Liver (tissue), 9 donors: ENCODE measurements around the gene GOLT1B. TPM values are rescaled to one million over a fixed set of nuclear protein-coding genes. Genes with fewer than 3 reads are reported as not detected.
A peak's percentile ranks its signal among the peaks of the same experiment; 100 is the strongest.

Experiments
- DNase-seq: peaks from one replicate; pipeline ENCODE4 v3.0.0-alpha.2; 2017; ENCODE audit warnings: low spot score
- H3K27ac ChIP-seq, 2 donors: one replicate each; pipeline ENCODE4 v1.7.0; 2013; ENCODE audit warnings: inconsistent platforms in 2 of 2, low read length in 2 of 2, control low read depth in 1 of 2, low read depth in 1 of 2, mild to moderate bottlenecking in 1 of 2
- H3K27me3 ChIP-seq, 4 donors: one replicate each; pipeline versions ENCODE4 v1.6.1 to v1.7.0; 2013; ENCODE audit warnings: low read length in 3 of 4, inconsistent platforms in 1 of 4, mild to moderate bottlenecking in 1 of 4, moderate library complexity in 1 of 4; ENCODE audit not compliant: control insufficient read depth in 4 of 4, insufficient read depth in 4 of 4
- H3K36me3 ChIP-seq, 4 donors: one replicate each; pipeline versions ENCODE4 v1.6.1 to v1.7.0; 2013; ENCODE audit warnings: low read length in 3 of 4, mild to moderate bottlenecking in 3 of 4, low read depth in 1 of 4, moderate library complexity in 1 of 4; ENCODE audit not compliant: control insufficient read depth in 4 of 4, insufficient read depth in 3 of 4
- H3K4me1 ChIP-seq, 4 donors: one replicate each; pipeline versions ENCODE4 v1.6.1 to v1.7.0; 2013; ENCODE audit warnings: low read length in 3 of 4, mild to moderate bottlenecking in 3 of 4, moderate library complexity in 1 of 4; ENCODE audit not compliant: control insufficient read depth in 4 of 4, insufficient read depth in 4 of 4
- H3K4me3 ChIP-seq, 3 donors: one replicate each; pipeline versions ENCODE4 v1.6.1 to v1.7.0; 2013; ENCODE audit warnings: low read length in 3 of 3, control low read depth in 1 of 3, low read depth in 1 of 3, mild to moderate bottlenecking in 1 of 3
- H3K9ac ChIP-seq, 2 donors: one replicate each; pipeline ENCODE4 v1.7.0; 2013; ENCODE audit warnings: low read length in 2 of 2, mild to moderate bottlenecking in 2 of 2, moderate library complexity in 2 of 2, control low read depth in 1 of 2, low read depth in 1 of 2
- H3K9me3 ChIP-seq, 4 donors: one replicate each; pipeline versions ENCODE4 v1.6.1 to v1.7.0; 2013; ENCODE audit warnings: low read length in 3 of 4; ENCODE audit not compliant: control insufficient read depth in 4 of 4
- EGR1 ChIP-seq, 2 donors: IDR thresholded peaks; 2 replicates each; pipeline ENCODE4 v1.6.1; 2016 to 2018; ENCODE audit warnings: antibody characterized with exemption in 2 of 2, low read depth in 2 of 2
- FOXA1 ChIP-seq: IDR thresholded peaks from 2 replicates; pipeline ENCODE4 v1.6.1; 2016; ENCODE audit warnings: antibody characterized with exemption
- FOXA2 ChIP-seq: IDR thresholded peaks from 2 replicates; pipeline ENCODE4 v1.6.1; 2016; ENCODE audit warnings: antibody characterized with exemption
- GABPA ChIP-seq, 2 donors: IDR thresholded peaks in 1 of 2; conservative IDR thresholded peaks in 1 of 2; 2 replicates each; pipeline ENCODE4 v1.6.1; 2016; ENCODE audit warnings: antibody characterized with exemption in 2 of 2, mild to moderate bottlenecking in 1 of 2, moderate library complexity in 1 of 2
- HNF4A ChIP-seq, 2 donors: conservative IDR thresholded peaks; 2 replicates each; pipeline ENCODE4 v1.6.1; 2016; ENCODE audit warnings: antibody characterized with exemption in 2 of 2, mild to moderate bottlenecking in 2 of 2
- HNF4G ChIP-seq: IDR thresholded peaks from 2 replicates; pipeline ENCODE4 v1.6.1; 2016; ENCODE audit warnings: antibody characterized with exemption
- JUND ChIP-seq, 2 donors: IDR thresholded peaks; 2 replicates each; pipeline ENCODE4 v1.6.1; 2016; ENCODE audit warnings: antibody characterized with exemption in 2 of 2
- RAD21 ChIP-seq, 2 donors: IDR thresholded peaks; 2 replicates each; pipeline ENCODE4 v1.6.1; 2016; ENCODE audit warnings: antibody characterized with exemption in 2 of 2, mild to moderate bottlenecking in 2 of 2
- SP1 ChIP-seq: IDR thresholded peaks from 2 replicates; pipeline ENCODE4 v1.6.1; 2018; ENCODE audit warnings: antibody characterized with exemption, mild to moderate bottlenecking
- TAF1 ChIP-seq: conservative IDR thresholded peaks from 2 replicates; pipeline ENCODE4 v1.6.1; 2016; ENCODE audit warnings: antibody characterized with exemption, mild to moderate bottlenecking
- whole genome bisulfite sequencing: extraction: QIAGEN DNeasy Blood & Tissue Kit; methylation state at CpG from one replicate; pipeline ENCODE4 v1.1.7; 2013; 5-methylcytosine and 5-hydroxymethylcytosine counted together
- polyA plus RNA-seq, 2 donors: library from polyadenylated mRNA; stranded (reverse) in 1 of 2; unstranded in 1 of 2; fragments of 200-250 nt in 1 of 2; fragments of >200 nt in 1 of 2; fragmentation: Nextera tagmentation in 1 of 2; extraction: Ambion mirVana in 1 of 2; gene quantifications; one replicate each; pipeline versions ENCODE4 v1.2.1 to v1.2.3, GENCODE V29; 2013 to 2015
- total RNA-seq, 2 donors: library from RNA; depleted of rRNA; stranded (reverse); fragments of >200 nt; gene quantifications; one replicate each; pipeline ENCODE4 v1.2.3, GENCODE V29; 2014
- TF ChIP-seq, protein P1 (sequence below): IDR thresholded peaks from 2 replicates; pipeline ENCODE4 v1.6.1; 2016; ENCODE audit warnings: antibody characterized with exemption
- TF ChIP-seq, protein P2 (sequence below): IDR thresholded peaks from 2 replicates; pipeline ENCODE4 v1.6.1; 2016; ENCODE audit warnings: antibody characterized with exemption
- TF ChIP-seq, protein P3 (sequence below): IDR thresholded peaks from 2 replicates; pipeline ENCODE4 v1.6.1; 2016; ENCODE audit warnings: antibody characterized with exemption
- TF ChIP-seq, protein P4 (sequence below): IDR thresholded peaks from 2 replicates; pipeline ENCODE4 v1.6.1; 2016; ENCODE audit warnings: antibody characterized with exemption, mild to moderate bottlenecking
- donor health status: healthy.
- donor health status: healthy.
- donor health status: healthy.
- donor health status: healthy.
- donor health status: healthy.

The GOLT1B gene
- total and polyA plus RNA-seq, 4 donors, result 11.0 to 36.9 (median 17.3) TPM

DNA sequence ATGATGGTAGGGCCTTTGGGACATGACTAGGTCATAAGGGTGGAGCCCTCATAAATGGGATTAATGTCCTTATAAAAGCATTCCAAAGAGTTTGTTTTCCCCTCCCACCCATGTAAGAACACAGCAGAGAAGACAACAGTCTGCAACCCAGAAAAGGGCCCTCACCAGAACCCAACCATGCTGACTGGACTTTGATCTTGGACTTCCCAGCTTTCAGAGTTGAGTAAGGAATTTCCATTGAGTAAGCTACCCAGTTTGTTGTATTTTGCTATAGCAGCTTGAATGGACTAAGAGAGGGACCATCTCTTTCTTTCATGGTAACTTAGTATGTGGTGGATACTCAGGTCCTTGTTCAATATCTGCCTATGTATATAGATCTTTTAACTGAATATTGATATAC, 21.6 kb downstream of the GOLT1B start:
- H3K4me1 ChIP-seq, result peaks cover 0 to 17% (median 13%) of the 10 kb centered on the region in 4 donors
- H3K9ac ChIP-seq, result no peak overlapping the region
- no peak overlapping the region for H3K27ac ChIP-seq
- H3K36me3 ChIP-seq, result no peaks in the 10 kb centered on the region
- H3K4me3 ChIP-seq, result no peak overlapping the region
- no peak for DNase-seq
- H3K9me3 ChIP-seq, result peaks cover 0 to 3% (median 0%) of the 10 kb centered on the region in 4 donors
- no peaks in the 10 kb centered on the region for H3K27me3 ChIP-seq
- peak; percentile 57 for TF ChIP-seq HNF4G
- TF ChIP-seq, protein P1, sequence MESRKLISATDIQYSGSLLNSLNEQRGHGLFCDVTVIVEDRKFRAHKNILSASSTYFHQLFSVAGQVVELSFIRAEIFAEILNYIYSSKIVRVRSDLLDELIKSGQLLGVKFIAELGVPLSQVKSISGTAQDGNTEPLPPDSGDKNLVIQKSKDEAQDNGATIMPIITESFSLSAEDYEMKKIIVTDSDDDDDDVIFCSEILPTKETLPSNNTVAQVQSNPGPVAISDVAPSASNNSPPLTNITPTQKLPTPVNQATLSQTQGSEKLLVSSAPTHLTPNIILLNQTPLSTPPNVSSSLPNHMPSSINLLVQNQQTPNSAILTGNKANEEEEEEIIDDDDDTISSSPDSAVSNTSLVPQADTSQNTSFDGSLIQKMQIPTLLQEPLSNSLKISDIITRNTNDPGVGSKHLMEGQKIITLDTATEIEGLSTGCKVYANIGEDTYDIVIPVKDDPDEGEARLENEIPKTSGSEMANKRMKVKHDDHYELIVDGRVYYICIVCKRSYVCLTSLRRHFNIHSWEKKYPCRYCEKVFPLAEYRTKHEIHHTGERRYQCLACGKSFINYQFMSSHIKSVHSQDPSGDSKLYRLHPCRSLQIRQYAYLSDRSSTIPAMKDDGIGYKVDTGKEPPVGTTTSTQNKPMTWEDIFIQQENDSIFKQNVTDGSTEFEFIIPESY, result peak; percentile 14
- TF ChIP-seq SP1, result peak; percentile 40
- TF ChIP-seq FOXA1, result no peak
- no peak for TF ChIP-seq FOXA2
- peak; percentile 65 to 86 for TF ChIP-seq HNF4A (conservative IDR thresholded peaks at IDR 0.05)
- TF ChIP-seq RAD21 (IDR thresholded peaks at IDR 0.05), result peak in 1 of 2 donors; percentile 18

DNA sequence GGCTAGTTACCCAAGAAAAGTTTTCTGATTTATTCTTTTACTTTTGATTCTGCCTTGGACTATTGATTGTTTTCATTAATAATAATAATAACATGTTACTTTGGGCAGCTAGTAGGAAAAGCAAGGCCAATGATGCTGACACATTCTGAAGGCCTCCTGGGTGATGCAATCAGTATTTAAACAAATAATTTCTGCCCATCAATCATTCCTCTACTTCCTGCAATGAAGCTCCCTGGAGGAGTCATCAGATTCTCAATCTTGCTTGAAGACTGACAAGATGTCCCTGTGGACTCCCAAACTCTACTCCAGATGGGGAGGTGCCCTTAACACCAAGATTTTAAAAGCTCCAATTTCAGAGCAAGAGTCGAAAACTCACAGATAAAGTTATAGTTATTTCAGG, 24.5 kb downstream of the GOLT1B start, which contains the start of gene SPX:
Gene SPX, plus strand, starts transcription at position 244 of the 400 bp plus-strand sequence. CDS start 177 bp downstream, outside the sequence.
- H3K9me3 ChIP-seq, result peaks cover 0 to 3% (median 0%) of the 10 kb centered on the region in 4 donors
- peaks cover 0 to 22% (median 17%) of the 10 kb centered on the region in 4 donors for H3K4me1 ChIP-seq
- H3K27ac ChIP-seq, result no peak within 1 kb of the TSS
- DNase-seq, result no peak
- no peaks in the 10 kb centered on the region for H3K27me3 ChIP-seq
- no peaks in the 10 kb centered on the region for H3K36me3 ChIP-seq
- H3K4me3 ChIP-seq, result peak within 1 kb of the TSS; percentile 1 to 90 (median 47)
- H3K9ac ChIP-seq, result no peak within 1 kb of the TSS
- TF ChIP-seq SP1 (no peak), JUND (IDR thresholded peaks at IDR 0.05) (no peak), TAF1 (no peak), EGR1 (IDR thresholded peaks at IDR 0.05; ENCODE audit: low read depth in 2 of 2) (no peak), HNF4G (no peak), RAD21 (IDR thresholded peaks at IDR 0.05) (no peak), GABPA (IDR thresholded peaks at IDR 0.05 in 1 of 2, conservative IDR thresholded peaks at IDR 0.05 in 1 of 2) (no peak), FOXA2 (no peak)
- TF ChIP-seq, protein P1, result no peak
- TF ChIP-seq, protein P2, sequence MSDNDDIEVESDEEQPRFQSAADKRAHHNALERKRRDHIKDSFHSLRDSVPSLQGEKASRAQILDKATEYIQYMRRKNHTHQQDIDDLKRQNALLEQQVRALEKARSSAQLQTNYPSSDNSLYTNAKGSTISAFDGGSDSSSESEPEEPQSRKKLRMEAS, result no peak
- TF ChIP-seq, protein P3, sequence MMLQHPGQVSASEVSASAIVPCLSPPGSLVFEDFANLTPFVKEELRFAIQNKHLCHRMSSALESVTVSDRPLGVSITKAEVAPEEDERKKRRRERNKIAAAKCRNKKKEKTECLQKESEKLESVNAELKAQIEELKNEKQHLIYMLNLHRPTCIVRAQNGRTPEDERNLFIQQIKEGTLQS, result no peak
- TF ChIP-seq, protein P4, sequence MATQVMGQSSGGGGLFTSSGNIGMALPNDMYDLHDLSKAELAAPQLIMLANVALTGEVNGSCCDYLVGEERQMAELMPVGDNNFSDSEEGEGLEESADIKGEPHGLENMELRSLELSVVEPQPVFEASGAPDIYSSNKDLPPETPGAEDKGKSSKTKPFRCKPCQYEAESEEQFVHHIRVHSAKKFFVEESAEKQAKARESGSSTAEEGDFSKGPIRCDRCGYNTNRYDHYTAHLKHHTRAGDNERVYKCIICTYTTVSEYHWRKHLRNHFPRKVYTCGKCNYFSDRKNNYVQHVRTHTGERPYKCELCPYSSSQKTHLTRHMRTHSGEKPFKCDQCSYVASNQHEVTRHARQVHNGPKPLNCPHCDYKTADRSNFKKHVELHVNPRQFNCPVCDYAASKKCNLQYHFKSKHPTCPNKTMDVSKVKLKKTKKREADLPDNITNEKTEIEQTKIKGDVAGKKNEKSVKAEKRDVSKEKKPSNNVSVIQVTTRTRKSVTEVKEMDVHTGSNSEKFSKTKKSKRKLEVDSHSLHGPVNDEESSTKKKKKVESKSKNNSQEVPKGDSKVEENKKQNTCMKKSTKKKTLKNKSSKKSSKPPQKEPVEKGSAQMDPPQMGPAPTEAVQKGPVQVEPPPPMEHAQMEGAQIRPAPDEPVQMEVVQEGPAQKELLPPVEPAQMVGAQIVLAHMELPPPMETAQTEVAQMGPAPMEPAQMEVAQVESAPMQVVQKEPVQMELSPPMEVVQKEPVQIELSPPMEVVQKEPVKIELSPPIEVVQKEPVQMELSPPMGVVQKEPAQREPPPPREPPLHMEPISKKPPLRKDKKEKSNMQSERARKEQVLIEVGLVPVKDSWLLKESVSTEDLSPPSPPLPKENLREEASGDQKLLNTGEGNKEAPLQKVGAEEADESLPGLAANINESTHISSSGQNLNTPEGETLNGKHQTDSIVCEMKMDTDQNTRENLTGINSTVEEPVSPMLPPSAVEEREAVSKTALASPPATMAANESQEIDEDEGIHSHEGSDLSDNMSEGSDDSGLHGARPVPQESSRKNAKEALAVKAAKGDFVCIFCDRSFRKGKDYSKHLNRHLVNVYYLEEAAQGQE, result no peak
- WGBS, result 99% methylated on average over 1 of the region's 1 CpG
